ENCODE measurements around the gene METTL4. TPM values are rescaled to one million over a fixed set of nuclear protein-coding genes. Genes with fewer than 3 reads are reported as not detected.

The METTL4 gene
- total RNA-seq, 1 donor from 2014 or later: 15.4 TPM

- no peaks in the 10 kb centered on the region for H3K4me1 Mint-ChIP-seq (ENCODE audit: low read depth, unreplicated experiment)
- H3K4me3 Mint-ChIP-seq (ENCODE audit: unreplicated experiment): no peak overlapping the region
- H3K27me3 Mint-ChIP-seq (ENCODE audit: unreplicated experiment): no peaks in the 10 kb centered on the region
- H3K36me3 Mint-ChIP-seq (ENCODE audit: unreplicated experiment): no peaks in the 10 kb centered on the region
- TF ChIP-seq CTCF (IDR thresholded peaks at IDR 0.05; ENCODE audit: partially characterized antibody, unreplicated experiment): no peak
- no peak for DNase-seq
- no peaks in the 10 kb centered on the region for H3K9me3 Mint-ChIP-seq (ENCODE audit: unreplicated experiment)
- H3K27ac Mint-ChIP-seq (ENCODE audit: unreplicated experiment): no peak overlapping the region
Measured at GRCh38 chr18:2610549-2610948, 39.2 kb upstream of the METTL4 start.

- H3K36me3 Mint-ChIP-seq (ENCODE audit: unreplicated experiment): no peaks in the 10 kb centered on the region
- no peaks in the 10 kb centered on the region for H3K27me3 Mint-ChIP-seq (ENCODE audit: unreplicated experiment)
- H3K4me3 Mint-ChIP-seq (ENCODE audit: unreplicated experiment): no peak overlapping the region
- no peak for TF ChIP-seq CTCF (IDR thresholded peaks at IDR 0.05; ENCODE audit: partially characterized antibody, unreplicated experiment)
- DNase-seq: no peak
- no peak overlapping the region for H3K27ac Mint-ChIP-seq (ENCODE audit: unreplicated experiment)
- H3K4me1 Mint-ChIP-seq (ENCODE audit: low read depth, unreplicated experiment): no peaks in the 10 kb centered on the region
- H3K9me3 Mint-ChIP-seq (ENCODE audit: unreplicated experiment): no peaks in the 10 kb centered on the region
Measured at GRCh38 chr18:2609604-2610003, 38.3 kb upstream of the METTL4 start.

- Mint-ChIP-seq H3K27me3 (ENCODE audit: unreplicated experiment) (no peaks in the 10 kb centered on the region), H3K9me3 (ENCODE audit: unreplicated experiment) (no peaks in the 10 kb centered on the region), H3K4me3 (ENCODE audit: unreplicated experiment) (no peak overlapping the region), H3K4me1 (ENCODE audit: low read depth, unreplicated experiment) (no peaks in the 10 kb centered on the region), H3K36me3 (ENCODE audit: unreplicated experiment) (no peaks in the 10 kb centered on the region), H3K27ac (ENCODE audit: unreplicated experiment) (no peak overlapping the region)
- no peak for TF ChIP-seq CTCF (IDR thresholded peaks at IDR 0.05; ENCODE audit: partially characterized antibody, unreplicated experiment)
- DNase-seq: no peak
Measured at GRCh38 chr18:2606335-2606734, 35.0 kb upstream of the METTL4 start.

- Mint-ChIP-seq H3K4me3 (ENCODE audit: unreplicated experiment) (no peak overlapping the region), H3K9me3 (ENCODE audit: unreplicated experiment) (no peaks in the 10 kb centered on the region), H3K4me1 (ENCODE audit: low read depth, unreplicated experiment) (no peaks in the 10 kb centered on the region), H3K36me3 (ENCODE audit: unreplicated experiment) (no peaks in the 10 kb centered on the region), H3K27ac (ENCODE audit: unreplicated experiment) (no peak overlapping the region), H3K27me3 (ENCODE audit: unreplicated experiment) (no peaks in the 10 kb centered on the region)
- TF ChIP-seq CTCF (IDR thresholded peaks at IDR 0.05; ENCODE audit: partially characterized antibody, unreplicated experiment): no peak
- DNase-seq: no peak
Measured at GRCh38 chr18:2602844-2603243, 31.5 kb upstream of the METTL4 start.

GRCh38 chr18:2597639-2598038 lies 26.3 kb upstream of the METTL4 start:
- no peak for DNase-seq
- Mint-ChIP-seq H3K9me3 (ENCODE audit: unreplicated experiment) (no peaks in the 10 kb centered on the region), H3K4me3 (ENCODE audit: unreplicated experiment) (no peak overlapping the region), H3K27ac (ENCODE audit: unreplicated experiment) (no peak overlapping the region), H3K36me3 (ENCODE audit: unreplicated experiment) (no peaks in the 10 kb centered on the region), H3K4me1 (ENCODE audit: low read depth, unreplicated experiment) (no peaks in the 10 kb centered on the region), H3K27me3 (ENCODE audit: unreplicated experiment) (no peaks in the 10 kb centered on the region)
- TF ChIP-seq CTCF (IDR thresholded peaks at IDR 0.05; ENCODE audit: partially characterized antibody, unreplicated experiment): no peak

Data from glutamatergic neuron (in vitro differentiated cells).